ENCODE results near the gene TIMM22.

TIMM22 gene

GRCh38 chr17:1035546-1036170, 38.7 kb downstream of the TIMM22 start:
- DNase-seq (ENCODE audit: low read depth), result no peak
- no peak overlapping the region for H3K4me3 ChIP-seq (ENCODE audit: low read depth, low read length)
- no peak for TF ChIP-seq CTCF (IDR thresholded peaks at IDR 0.05; ENCODE audit: control insufficient read depth, extremely low read depth, insufficient read depth)

GRCh38 chr17:1036171-1036844, 39.4 kb downstream of the TIMM22 start:
- H3K4me3 ChIP-seq (ENCODE audit: low read depth, low read length), result no peak overlapping the region
- TF ChIP-seq CTCF (IDR thresholded peaks at IDR 0.05; ENCODE audit: control insufficient read depth, extremely low read depth, insufficient read depth), result no peak
- DNase-seq (ENCODE audit: low read depth), result no peak

GRCh38 chr17:1036845-1037237, 39.9 kb downstream of the TIMM22 start:
- DNase-seq (ENCODE audit: low read depth), result no peak
- no peak for TF ChIP-seq CTCF (IDR thresholded peaks at IDR 0.05; ENCODE audit: control insufficient read depth, extremely low read depth, insufficient read depth)
- H3K4me3 ChIP-seq (ENCODE audit: low read depth, low read length), result no peak overlapping the region

- no peak for DNase-seq (ENCODE audit: low read depth)
- TF ChIP-seq CTCF (IDR thresholded peaks at IDR 0.05; ENCODE audit: control insufficient read depth, extremely low read depth, insufficient read depth), result no peak
- no peak overlapping the region for H3K4me3 ChIP-seq (ENCODE audit: low read depth, low read length)
These were observed 40.4 kb downstream of the TIMM22 start for GRCh38 chr17:1037238-1037879.

GRCh38 chr17:1038459-1039122, 41.7 kb downstream of the TIMM22 start:
- TF ChIP-seq CTCF (IDR thresholded peaks at IDR 0.05; ENCODE audit: control insufficient read depth, extremely low read depth, insufficient read depth), result no peak
- H3K4me3 ChIP-seq (ENCODE audit: low read depth, low read length), result no peak overlapping the region
- no peak for DNase-seq (ENCODE audit: low read depth)

GRCh38 chr17:1039123-1039507, 42.2 kb downstream of the TIMM22 start:
- no peak overlapping the region for H3K4me3 ChIP-seq (ENCODE audit: low read depth, low read length)
- no peak for DNase-seq (ENCODE audit: low read depth)
- no peak for TF ChIP-seq CTCF (IDR thresholded peaks at IDR 0.05; ENCODE audit: control insufficient read depth, extremely low read depth, insufficient read depth)
